ENCODE data around the gene HIVEP3.

HIVEP3 gene

GRCh38 chr1:41499591-41499990 is 419.1 kb downstream of the HIVEP3 start:
- Histone ChIP-seq H3K4me2 (ENCODE audit: low read length) (no peak overlapping the region), H3K4me3 (ENCODE audit: low read depth, low read length, poor library complexity, severe bottlenecking) (no peak overlapping the region), H3K27me3 (ENCODE audit: insufficient read depth, low read length) (peaks cover 7% of the 10 kb centered on the region; the same call in 1 of the 2 replicates), H3F3A (ENCODE audit: insufficient read depth, low read length) (no peaks in the 10 kb centered on the region), H3K9me3 (ENCODE audit: low read length) (no peaks in the 10 kb centered on the region), H3K27ac (ENCODE audit: low read depth, low read length, poor library complexity, severe bottlenecking) (no peak overlapping the region), H3K4me1 (ENCODE audit: insufficient read depth, low read length, severe bottlenecking) (peaks cover 5% of the 10 kb centered on the region), H3K9ac (ENCODE audit: low read length) (no peak overlapping the region), H3K36me3 (ENCODE audit: insufficient read depth, low read length) (no peaks in the 10 kb centered on the region), H2AFZ (ENCODE audit: low read length) (no peak overlapping the region), H4K20me1 (ENCODE audit: insufficient read depth, low read length) (no peaks in the 10 kb centered on the region), H3K79me2 (ENCODE audit: insufficient read depth, low read length) (no peaks in the 10 kb centered on the region), H3K9me2 (ENCODE audit: low read depth, low read length) (no peaks in the 10 kb centered on the region)
- no peak for TF ChIP-seq EZH2 (IDR thresholded peaks at IDR 0.05; ENCODE audit: borderline replicate concordance, low read length)
- TF ChIP-seq CTCF (IDR thresholded peaks at IDR 0.05; ENCODE audit: low read length), result no peak

- Histone ChIP-seq H3K79me2 (ENCODE audit: insufficient read depth, low read length) (no peaks in the 10 kb centered on the region), H3K36me3 (ENCODE audit: insufficient read depth, low read length) (no peaks in the 10 kb centered on the region), H3K9me2 (ENCODE audit: low read depth, low read length) (no peaks in the 10 kb centered on the region), H3K4me2 (ENCODE audit: low read length) (no peak overlapping the region), H3K4me1 (ENCODE audit: insufficient read depth, low read length, severe bottlenecking) (peaks cover 5% of the 10 kb centered on the region), H3F3A (ENCODE audit: insufficient read depth, low read length) (no peaks in the 10 kb centered on the region), H3K9me3 (ENCODE audit: low read length) (no peaks in the 10 kb centered on the region), H3K4me3 (ENCODE audit: low read depth, low read length, poor library complexity, severe bottlenecking) (no peak overlapping the region), H3K27ac (ENCODE audit: low read depth, low read length, poor library complexity, severe bottlenecking) (no peak overlapping the region), H4K20me1 (ENCODE audit: insufficient read depth, low read length) (no peaks in the 10 kb centered on the region), H2AFZ (ENCODE audit: low read length) (no peak overlapping the region), H3K27me3 (ENCODE audit: insufficient read depth, low read length) (peaks cover 7% of the 10 kb centered on the region; the same call in 1 of the 2 replicates), H3K9ac (ENCODE audit: low read length) (no peak overlapping the region)
- TF ChIP-seq CTCF (IDR thresholded peaks at IDR 0.05; ENCODE audit: low read length) (no peak), EZH2 (IDR thresholded peaks at IDR 0.05; ENCODE audit: borderline replicate concordance, low read length) (no peak)
Observed at GRCh38 chr1:41498804-41499203, 419.9 kb downstream of the HIVEP3 start.

GRCh38 chr1:41498391-41498790 is 420.3 kb downstream of the HIVEP3 start:
- no peak overlapping the region for H3K9ac ChIP-seq (ENCODE audit: low read length)
- H3K36me3 ChIP-seq (ENCODE audit: insufficient read depth, low read length), result no peaks in the 10 kb centered on the region
- no peaks in the 10 kb centered on the region for H3K79me2 ChIP-seq (ENCODE audit: insufficient read depth, low read length)
- TF ChIP-seq CTCF (IDR thresholded peaks at IDR 0.05; ENCODE audit: low read length) (no peak), EZH2 (IDR thresholded peaks at IDR 0.05; ENCODE audit: borderline replicate concordance, low read length) (no peak)
- H3K27ac ChIP-seq (ENCODE audit: low read depth, low read length, poor library complexity, severe bottlenecking), result no peak overlapping the region
- peaks cover 5% of the 10 kb centered on the region for H3K4me1 ChIP-seq (ENCODE audit: insufficient read depth, low read length, severe bottlenecking)
- no peaks in the 10 kb centered on the region for H3F3A ChIP-seq (ENCODE audit: insufficient read depth, low read length)
- H3K9me3 ChIP-seq (ENCODE audit: low read length), result no peaks in the 10 kb centered on the region
- no peak overlapping the region for H3K4me2 ChIP-seq (ENCODE audit: low read length)
- no peak overlapping the region for H2AFZ ChIP-seq (ENCODE audit: low read length)
- H3K9me2 ChIP-seq (ENCODE audit: low read depth, low read length), result no peaks in the 10 kb centered on the region
- peaks cover 7% of the 10 kb centered on the region; the same call in 1 of the 2 replicates for H3K27me3 ChIP-seq (ENCODE audit: insufficient read depth, low read length)
- H3K4me3 ChIP-seq (ENCODE audit: low read depth, low read length, poor library complexity, severe bottlenecking), result no peak overlapping the region
- H4K20me1 ChIP-seq (ENCODE audit: insufficient read depth, low read length), result no peaks in the 10 kb centered on the region

Measured in OCI-LY1 (cell line).